ENCODE results near the gene TXNDC5.
"Not testable (repeated sequence)": the region's sequence is repeated elsewhere in the genome, so short reads cannot be mapped to it uniquely, and the experiment has no call there.

TXNDC5 gene

DNA sequence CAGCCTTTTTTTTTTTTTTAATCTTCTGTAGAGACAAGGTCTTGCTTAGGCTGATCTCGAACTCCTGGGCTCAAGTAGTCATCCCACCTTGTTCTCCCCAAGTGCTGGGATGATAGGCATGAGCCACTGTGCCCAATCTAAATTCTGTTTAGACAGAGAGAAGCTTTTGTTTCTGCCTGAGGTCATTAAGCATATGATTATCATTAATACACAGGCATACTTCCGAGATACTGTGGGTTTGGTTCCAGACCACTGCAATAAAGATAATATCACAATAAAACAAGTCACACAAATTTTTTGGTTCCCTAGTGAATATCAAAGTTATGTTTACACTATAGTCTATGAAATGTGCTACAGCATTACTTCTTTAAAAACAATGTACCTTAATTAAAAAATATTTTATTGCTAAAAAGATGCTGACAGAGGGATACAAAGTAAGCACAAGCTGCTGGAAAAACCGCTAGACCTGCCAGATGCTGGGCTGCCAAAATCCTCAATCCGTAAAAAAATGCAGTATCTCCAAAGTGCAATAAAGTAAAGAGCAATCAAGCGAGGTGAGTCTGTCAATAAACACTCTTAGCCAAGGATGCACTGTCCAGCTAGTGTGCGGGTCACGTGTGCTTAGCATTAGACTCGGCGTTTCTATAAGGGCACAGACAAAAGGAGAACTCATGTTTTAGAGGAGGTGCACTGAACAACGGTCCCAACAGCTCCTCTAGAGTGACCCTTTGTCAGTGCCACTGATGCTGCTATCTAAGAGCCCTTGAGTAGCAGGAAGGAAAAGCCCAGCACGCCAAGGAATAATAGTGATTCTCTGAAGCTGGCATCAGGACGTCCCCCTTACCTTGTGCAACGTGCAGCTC lies 16.1 kb downstream of the TXNDC5 start:
- DNase-seq (ENCODE audit: low spot score), result no peak

- DNase-seq (ENCODE audit: low spot score), result no peak
These were observed 17.2 kb downstream of the TXNDC5 start for GRCh38 chr6:7893342-7893741.

- not testable (repeated sequence) for DNase-seq (ENCODE audit: low spot score)
These were observed 18.2 kb downstream of the TXNDC5 start for GRCh38 chr6:7892367-7892766.

DNA sequence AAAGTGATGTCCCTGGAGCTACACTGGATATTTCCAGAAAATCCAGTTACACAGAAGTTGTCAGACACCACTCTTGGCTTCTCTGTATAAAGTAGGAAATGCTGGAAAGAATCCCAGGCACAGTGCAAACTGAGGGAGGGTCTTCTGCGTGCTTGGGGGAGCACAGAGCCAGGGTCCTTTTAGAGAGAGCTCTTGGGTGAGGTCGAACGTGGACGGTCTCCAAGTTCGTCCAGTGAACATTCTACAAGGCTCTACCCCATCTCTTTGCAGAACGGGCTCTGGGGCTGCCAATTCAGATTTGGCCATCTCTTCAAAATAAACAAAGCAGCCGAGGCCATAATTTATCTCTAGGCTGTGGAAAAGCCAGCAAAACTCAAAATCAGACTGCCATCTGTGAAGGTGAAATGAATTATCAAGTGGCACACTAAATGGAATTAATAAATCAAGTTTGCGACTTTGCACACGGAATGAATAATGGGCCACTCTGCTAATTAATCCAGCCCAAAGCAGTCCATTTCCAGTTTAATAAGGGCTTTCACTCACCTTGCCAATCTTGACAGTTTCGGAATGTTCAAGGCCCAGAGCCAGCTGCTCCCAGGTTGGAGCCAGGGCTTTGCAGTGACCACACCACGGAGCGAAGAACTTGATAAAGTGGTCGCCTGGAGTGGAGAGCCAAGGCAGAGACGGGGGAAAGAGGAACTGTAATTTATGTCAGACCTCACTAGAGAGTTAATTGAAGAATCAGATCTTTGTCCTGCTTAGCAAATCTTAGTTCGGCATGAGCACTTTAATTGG lies 19.3 kb downstream of the TXNDC5 start:
- no peak for DNase-seq (ENCODE audit: low spot score)

DNA sequence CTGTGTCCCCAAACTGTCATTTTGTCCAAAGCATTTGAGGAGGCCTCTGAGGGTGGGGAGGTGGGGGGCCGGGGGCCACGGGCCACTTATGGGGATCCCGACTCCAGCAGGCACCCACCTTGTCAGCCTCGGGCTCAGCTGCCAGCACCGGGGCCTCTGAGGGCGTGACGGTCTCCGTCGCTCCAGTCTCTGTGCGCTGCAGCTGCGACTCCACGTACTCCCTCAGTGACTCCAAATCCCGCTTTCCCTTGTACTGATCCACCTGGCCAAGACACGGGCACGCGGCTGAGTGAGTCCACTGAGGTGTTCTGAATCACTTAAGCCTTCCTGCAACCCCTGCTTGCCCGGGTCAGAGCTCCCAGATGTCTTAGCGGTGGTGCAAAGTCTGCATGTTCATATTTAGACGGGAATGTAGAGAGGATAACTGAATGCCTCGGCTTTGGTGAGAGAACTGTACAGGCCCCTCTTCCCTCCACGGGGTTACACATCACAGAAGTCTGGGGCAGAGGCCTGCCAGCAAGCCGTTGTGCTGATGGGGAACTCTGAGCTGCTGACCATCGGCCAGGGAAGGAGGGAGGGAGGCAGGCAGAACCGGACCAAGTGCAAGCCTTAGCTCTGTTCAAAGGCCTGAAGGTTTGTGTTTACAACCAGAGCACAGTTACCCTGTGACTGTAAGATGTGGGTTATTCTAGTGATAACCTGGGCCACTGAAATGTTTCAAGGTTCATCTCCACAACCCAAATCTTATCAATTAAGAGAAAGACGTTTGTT lies 21.8 kb downstream of the TXNDC5 start:
- DNase-seq (ENCODE audit: low spot score), result no peak

- DNase-seq (ENCODE audit: low spot score), result no peak
These were observed 23.2 kb downstream of the TXNDC5 start for GRCh38 chr6:7887278-7887991.

GRCh38 chr6:7886132-7886531 lies 24.5 kb downstream of the TXNDC5 start:
- no peak for DNase-seq (ENCODE audit: low spot score)

GRCh38 chr6:7883381-7883780 lies 27.2 kb downstream of the TXNDC5 start:
- DNase-seq (ENCODE audit: low spot score), result no peak

DNA sequence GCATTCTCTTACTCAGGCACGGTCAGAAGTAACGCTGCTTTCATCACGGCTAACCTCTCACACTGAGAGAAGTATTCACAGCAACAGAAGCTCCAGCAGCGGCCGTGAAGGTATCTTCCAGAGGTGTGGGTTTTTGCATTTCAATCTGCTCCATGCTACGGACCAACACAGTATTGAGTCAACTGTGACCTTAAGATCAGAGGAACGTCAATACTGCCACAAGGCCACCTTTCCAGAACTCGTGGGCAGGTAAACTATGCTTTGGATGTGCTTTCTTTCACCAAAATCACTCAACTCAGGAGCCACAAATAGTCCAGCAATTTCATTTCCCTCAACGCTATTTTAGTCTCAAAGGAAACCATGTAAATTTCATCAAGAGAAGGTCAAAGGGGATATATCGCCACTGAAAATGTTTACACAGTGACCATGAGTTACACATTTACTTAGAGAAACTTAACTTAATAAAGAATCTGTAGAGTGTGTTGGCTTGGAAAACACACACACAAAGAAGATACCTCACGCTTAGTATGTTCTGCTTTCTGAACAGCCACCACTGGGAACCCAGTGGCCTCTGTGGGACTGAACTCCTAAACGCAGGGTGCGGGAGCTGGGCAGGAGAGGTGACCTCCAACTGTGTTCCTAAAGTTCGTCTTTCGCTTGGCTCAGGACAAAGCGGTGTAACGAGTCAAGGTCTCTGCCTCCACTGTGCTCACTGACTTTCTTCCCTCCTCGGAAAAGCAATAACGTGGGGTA lies 27.9 kb downstream of the TXNDC5 start:
- DNase-seq (ENCODE audit: low spot score), result no peak

DNA sequence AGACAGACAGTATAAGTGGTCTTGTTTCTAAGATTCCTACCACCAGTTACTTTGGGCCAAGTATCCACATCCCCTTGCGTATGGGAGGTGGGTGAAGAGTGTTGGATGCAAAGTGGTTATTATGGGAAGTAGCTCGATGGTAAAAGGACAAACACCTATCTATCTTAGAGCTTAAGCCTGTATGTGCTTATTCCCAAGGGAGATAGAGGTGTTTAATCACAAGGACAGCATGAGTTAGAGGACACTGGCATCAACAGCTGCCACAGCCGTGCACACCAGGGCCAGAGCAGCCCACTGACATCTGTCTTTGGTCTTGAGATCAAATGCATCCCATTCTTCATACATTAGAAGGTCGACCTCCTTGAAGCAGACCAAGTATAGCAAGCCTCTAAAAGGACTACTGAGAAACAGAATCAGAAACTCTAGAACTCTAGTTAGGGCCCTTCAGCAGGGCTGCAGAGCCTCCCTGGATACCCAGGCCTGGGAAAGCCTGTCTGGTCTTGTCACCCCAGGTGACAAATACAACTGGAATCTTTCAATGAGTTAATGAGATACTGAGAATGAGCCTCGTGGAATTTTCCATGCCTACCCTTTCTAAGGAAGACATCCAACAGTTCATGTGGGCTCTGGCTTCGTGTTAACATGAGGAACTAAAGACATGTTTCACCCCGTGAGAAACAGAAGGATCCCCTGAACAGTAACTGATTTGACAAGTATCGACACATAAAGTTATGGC lies 28.7 kb downstream of the TXNDC5 start:
- DNase-seq (ENCODE audit: low spot score), result no peak

DNA sequence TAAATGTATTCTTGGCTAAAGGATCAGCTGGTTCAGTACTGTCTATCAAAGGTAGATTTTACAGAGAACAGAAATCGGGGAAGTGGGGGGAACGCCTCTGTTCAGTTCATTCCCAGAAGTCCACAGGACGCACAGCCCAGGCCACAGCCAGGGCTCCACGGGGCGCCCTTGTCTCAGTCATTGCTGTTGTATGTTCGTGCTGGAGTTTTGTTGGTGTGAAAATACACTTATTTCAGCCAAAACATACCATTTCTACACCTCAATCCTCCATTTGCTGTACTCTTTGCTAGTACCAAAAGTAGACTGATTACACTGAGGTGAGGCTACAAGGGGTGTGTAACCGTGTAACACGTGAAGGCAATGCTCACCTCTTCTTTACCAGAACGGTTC lies 29.9 kb downstream of the TXNDC5 start:
- DNase-seq (ENCODE audit: low spot score), result no peak

GRCh38 chr6:7879980-7880717 lies 30.4 kb downstream of the TXNDC5 start:
- DNase-seq (ENCODE audit: low spot score), result no peak

GRCh38 chr6:7879579-7879978 lies 31.0 kb downstream of the TXNDC5 start:
- no peak for DNase-seq (ENCODE audit: low spot score)

GRCh38 chr6:7879043-7879442 lies 31.5 kb downstream of the TXNDC5 start:
- DNase-seq (ENCODE audit: low spot score), result no peak

DNA sequence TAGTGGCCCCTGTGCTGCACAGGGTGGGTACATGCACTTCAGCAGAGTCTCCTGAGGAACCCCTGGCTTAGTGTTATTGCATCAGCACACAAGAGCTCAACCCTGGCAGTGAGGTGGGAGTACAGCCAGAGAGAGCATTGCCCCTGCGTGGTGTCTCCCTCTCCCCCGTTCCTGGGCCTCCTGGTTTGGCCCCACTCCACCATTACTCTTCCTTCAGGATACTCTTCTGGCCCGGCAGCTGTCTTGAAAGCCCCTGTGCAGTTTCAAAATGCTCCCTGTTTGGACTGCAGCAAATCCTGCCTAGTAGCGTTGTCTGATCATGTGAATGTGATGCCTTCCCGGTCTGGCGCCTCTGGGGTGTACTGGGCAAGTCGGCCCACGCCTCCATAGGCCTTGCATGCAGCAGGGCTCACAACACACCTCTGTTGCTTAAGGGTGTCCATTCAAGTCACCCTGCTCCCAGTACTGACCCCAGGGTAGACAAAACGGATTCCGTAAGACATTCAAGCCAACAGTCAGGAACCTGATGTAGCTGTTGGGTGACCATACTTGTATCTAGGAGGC lies 32.1 kb downstream of the TXNDC5 start:
- no peak for DNase-seq (ENCODE audit: low spot score)

- no peak for DNase-seq (ENCODE audit: low spot score)
These were observed 41.7 kb downstream of the TXNDC5 start for GRCh38 chr6:7868926-7869325.

DNA sequence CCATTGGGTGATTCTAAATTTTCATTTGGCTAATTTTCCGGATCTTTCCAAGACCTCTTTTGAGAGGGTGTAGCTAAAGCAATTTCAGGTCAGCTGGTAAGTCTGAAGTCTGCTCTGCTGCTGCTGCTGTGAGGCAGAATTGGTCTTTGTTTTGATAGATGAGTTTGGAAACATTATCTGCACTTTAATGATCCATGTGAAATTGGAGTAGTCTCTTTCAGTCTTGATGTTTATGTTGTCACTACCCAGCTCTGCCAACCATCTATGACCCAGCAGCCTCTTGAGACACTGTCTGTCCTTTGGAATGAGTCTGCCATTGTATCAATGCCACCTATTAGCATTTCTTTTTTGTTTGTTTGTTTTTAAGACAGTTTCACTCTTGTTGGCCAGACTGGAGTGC lies 44.1 kb downstream of the TXNDC5 start:
- DNase-seq (ENCODE audit: low spot score), result no peak

DNA sequence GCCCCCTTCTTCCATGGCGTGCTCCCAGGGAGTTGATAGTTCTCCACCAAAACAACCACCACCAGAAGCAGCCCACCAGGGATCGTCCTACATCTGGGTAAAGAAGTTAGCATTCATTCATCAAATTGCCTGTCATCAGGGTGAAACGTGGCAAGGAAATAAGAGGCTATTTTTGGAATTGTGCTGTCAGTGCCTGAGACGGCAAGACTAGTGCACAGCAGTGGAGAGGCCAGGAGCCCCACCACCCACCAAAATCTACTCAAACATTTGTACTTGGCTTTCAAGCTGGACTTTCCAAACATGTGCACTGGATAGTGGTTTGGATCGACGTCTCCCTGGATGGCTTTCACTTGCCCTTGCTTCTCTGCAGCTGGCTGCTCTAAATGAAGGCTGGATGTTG lies 44.8 kb downstream of the TXNDC5 start:
- no peak for DNase-seq (ENCODE audit: low spot score)

GRCh38 chr6:7859591-7859990 lies 51.0 kb downstream of the TXNDC5 start:
- no peak for DNase-seq (ENCODE audit: low spot score)

All from germinal center (tissue), 1 donor.